Activated CD8-positive, alpha-beta memory T cell treated with anti-CD3 and anti-CD28 coated beads for 48 hours (primary cell): ENCODE results near the gene CYP27A1.
"Not testable (repeated sequence)": the region's sequence is repeated elsewhere in the genome, so short reads cannot be mapped to it uniquely, and the experiment has no call there.

ENCODE experiments used
- DNase-seq, 3 experiments: peaks; one replicate each; pipeline ENCODE4 v3.0.0-alpha.2; 2020; ENCODE audit warnings: low read depth in 2 of 3, low spot score in 2 of 3

Gene CYP27A1

DNA sequence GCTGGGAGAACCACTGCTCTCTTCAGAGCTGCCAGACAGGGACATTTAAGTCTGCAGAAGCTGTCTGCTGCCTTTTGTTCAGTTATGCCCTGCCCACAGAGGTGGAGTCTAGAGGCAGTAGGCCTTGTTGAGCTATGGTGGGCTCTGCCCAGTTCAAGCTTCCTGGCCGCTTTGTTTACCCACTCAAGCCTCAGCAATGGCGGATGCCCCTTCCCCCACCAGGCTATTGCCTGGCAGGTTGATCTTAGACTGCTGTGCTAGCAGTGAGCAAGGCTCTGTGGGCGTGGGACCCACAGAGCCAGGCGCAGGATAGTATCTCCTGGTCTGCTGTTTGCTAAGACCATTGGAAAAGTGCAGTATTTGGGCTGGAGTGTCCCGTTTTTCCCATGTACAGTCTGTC lies 9.2 kb upstream of the CYP27A1 start:
- not testable (repeated sequence) for DNase-seq

- DNase-seq = no peak
Observed at GRCh38 chr2:218773881-218774280, 8.1 kb upstream of the CYP27A1 start.

- DNase-seq = no peak
Observed at GRCh38 chr2:218776488-218776887, 5.5 kb upstream of the CYP27A1 start.

- no peak for DNase-seq
Observed at GRCh38 chr2:218777276-218777990, 4.5 kb upstream of the CYP27A1 start.

- no peak for DNase-seq
Observed at GRCh38 chr2:218780046-218780445, 1.9 kb upstream of the CYP27A1 start.

GRCh38 chr2:218780851-218781690 lies 876 bp upstream of the CYP27A1 start:
- DNase-seq = no peak

DNA sequence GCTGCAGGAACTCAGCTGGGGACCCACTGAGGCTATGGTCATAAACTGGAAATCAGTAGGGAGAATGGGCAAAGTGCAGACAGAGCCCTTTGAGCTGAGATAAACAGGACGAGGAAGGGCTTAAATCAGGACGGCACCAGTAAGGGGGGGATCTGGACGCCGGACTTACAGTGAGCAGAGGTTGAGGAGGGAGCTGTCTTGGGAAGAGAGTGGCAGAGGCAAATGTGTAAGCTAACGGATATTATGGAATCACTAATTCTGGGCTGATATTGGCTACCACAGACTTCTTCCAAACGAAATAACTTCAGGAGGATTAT lies 539 bp downstream of the CYP27A1 start:
- DNase-seq = no peak

GRCh38 chr2:218783688-218784087 lies 1.7 kb downstream of the CYP27A1 start:
- no peak for DNase-seq

- DNase-seq = no peak
Observed at GRCh38 chr2:218785103-218785502, 3.2 kb downstream of the CYP27A1 start.

- no peak for DNase-seq
Observed at GRCh38 chr2:218786133-218786532, 4.2 kb downstream of the CYP27A1 start.

- DNase-seq = no peak
Observed at GRCh38 chr2:218788529-218789255, 6.7 kb downstream of the CYP27A1 start.

DNA sequence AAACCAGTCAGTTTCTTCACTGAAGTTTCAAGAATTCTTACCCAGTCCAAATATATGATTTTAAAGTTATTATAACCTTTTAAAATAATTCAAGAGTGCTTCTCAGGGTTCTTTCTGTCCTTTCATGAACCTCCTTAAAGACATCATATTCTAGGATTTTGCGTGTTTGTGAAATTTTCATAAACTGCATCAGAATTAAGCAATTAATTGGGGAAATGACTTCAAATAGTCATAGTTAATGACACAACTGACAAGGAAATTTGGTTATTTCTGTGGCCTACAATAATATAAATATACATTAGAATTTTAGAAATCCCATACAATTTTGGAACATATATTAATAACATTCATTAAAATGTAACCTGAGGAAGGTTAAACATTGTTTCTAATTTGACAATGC lies 10.5 kb downstream of the CYP27A1 start:
- no peak for DNase-seq

- no peak for DNase-seq
Observed at GRCh38 chr2:218796691-218797090, 14.7 kb downstream of the CYP27A1 start.

GRCh38 chr2:218798767-218799504 lies 17.0 kb downstream of the CYP27A1 start:
- no peak for DNase-seq

DNA sequence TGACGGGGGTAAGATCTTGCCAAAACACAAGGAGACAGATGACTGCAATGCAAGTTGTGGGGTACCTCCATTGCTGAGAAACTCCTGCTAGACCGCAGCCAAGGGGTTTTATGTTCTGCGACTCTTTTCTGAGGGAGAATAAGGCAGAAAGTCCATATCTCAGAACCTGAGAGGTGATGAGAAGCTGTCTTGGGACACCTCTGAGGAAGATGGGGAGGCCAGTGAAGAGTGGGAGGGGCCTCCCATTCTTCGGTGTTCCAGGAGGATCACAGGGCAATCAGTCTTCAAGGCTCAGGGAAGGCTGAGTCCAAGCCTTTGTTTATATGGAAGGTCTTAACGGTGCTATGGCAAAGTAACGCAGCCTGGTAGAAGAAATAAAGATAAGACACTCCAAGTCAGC lies 18.0 kb downstream of the CYP27A1 start:
- DNase-seq = no peak

DNA sequence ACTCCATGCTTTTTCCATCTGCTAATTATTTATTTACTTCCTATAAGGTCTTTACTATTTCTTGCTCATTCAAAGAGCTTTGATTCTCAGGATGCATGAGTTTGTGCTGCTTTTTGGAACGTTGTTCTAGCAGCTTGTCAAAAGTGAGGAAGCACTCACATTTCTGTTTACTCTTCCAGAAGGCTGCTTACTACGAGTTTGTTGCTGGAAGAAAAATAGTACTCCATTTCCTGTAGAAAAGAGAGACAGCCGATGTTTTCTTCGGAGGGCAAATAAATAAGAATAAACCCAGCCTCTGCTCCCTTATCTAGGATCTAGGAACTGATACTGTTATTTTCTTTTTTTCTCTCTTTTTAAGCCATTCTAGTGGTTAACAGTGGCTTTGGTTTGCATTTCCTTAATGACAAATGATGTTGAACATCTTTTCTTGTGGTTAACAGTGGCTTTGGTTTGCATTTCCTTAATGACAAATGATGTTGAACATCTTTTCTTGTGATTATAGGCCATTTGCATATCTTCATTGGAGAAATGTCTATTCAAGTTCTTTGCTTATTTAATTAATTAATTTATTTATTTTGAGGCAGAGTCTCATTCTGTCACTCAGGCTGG lies 20.5 kb downstream of the CYP27A1 start:
- no peak for DNase-seq

DNA sequence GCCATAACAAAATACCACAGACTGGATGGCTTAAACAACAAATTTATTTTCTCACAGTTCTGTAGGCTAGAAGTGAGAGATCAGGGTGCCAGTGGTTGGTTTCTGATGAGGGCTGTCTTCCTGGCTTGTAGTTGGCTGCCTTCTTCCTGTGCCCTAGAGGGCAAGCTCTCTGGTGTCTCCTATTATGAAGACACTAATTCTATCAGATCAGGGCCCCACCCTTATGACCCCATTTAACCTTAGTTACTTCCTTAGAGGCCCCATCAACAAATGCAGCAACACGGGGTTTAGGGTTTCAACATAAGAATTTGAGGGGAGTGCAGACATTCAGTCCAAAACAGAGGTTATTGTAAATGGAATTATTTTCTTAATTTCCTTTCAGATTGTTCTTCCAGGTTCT lies 22.9 kb downstream of the CYP27A1 start:
- no peak for DNase-seq

DNA sequence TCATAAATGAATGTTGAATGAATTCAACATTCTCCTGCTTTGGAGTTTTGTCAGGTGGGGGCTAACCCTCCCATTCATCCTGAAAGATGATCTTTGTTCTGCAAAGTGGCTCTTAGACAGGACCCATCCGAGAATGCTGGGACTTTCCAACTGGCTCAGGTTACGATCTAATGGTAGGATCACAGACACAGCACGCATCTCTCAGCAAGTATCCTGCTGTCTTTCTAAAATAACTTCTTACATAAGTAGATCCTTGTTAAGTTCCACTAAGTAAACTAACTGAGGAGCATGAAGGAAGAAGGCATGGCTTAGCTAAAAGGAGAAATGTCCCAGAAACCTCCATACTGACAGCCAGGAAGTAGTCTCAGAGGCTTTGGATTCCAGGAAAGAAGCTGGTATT lies 23.7 kb downstream of the CYP27A1 start:
- DNase-seq = no peak

DNA sequence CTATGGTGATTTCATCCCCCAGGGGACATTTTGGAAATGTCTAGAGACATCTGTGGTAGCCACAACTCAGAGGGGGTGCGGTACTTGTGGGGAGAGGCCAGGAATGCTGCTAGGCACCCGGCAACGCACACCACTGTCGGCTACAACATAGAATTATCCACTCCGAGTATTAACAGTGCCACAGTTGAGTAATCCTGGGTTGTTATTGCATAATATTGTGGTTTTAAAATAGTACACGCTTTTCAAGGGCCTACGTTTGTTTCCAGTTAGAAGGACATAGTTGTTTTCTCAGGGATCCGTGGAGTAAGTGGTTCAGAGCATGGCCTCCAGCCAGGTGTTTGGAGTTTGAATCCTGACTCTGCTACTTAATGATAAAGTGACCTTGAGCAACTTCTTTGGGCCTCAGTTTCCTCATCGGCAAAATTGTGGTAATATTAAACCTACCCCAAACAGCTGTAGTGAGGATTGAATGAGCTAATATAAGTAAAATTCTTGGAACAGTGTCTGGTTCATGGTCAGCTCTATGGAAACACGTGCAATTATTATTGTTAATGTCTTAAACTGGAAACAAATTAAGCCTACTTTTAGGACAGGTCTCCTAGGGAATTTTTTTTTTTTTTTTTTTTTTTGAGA lies 24.5 kb downstream of the CYP27A1 start:
- no peak for DNase-seq

GRCh38 chr2:218807626-218808025 lies 25.7 kb downstream of the CYP27A1 start:
- no peak for DNase-seq
